ENCODE data around the gene NHSL2. TPM values are rescaled to one million over a fixed set of nuclear protein-coding genes. Genes with fewer than 3 reads are reported as not detected.

Gene NHSL2
- total RNA-seq, 3 donors from 2014 or later, result 5.4 to 9.2 (median 5.8) TPM

DNA sequence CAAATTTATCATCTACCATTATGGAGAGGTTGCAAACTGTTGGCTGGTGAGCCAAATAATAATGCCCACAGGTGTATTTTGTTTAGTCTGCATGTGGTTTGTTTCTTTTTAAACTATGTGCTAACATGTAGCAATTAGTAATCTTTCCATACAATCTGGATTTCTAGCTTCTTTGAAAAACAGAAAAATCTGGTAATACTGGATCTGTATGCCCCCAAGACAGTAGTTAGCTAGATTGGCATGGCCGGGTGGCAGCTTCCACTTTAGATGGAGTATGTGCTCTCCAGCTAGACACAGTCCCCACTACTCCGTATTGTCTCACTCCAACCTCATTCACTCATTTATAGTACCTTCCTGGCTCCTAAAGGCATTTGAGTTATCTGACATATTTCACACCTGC lies 91.3 kb downstream of the NHSL2 start:
- Histone ChIP-seq H3K27me3 (peaks cover 0 to 83% of the 10 kb centered on the region in 2 donors), H3K36me3 (no peaks in the 10 kb centered on the region), H3K27ac (no peak overlapping the region), H3K9me3 (no peaks in the 10 kb centered on the region), H3K4me3 (no peak overlapping the region), H3K4me1 (no peaks in the 10 kb centered on the region)
- intact Hi-C loops (cut with DNase I; ENCODE audit: low total_unique reads), result no loop called here
- TF ChIP-seq POLR2A (IDR thresholded peaks at IDR 0.05), result no peak
- TF ChIP-seq, protein P1, sequence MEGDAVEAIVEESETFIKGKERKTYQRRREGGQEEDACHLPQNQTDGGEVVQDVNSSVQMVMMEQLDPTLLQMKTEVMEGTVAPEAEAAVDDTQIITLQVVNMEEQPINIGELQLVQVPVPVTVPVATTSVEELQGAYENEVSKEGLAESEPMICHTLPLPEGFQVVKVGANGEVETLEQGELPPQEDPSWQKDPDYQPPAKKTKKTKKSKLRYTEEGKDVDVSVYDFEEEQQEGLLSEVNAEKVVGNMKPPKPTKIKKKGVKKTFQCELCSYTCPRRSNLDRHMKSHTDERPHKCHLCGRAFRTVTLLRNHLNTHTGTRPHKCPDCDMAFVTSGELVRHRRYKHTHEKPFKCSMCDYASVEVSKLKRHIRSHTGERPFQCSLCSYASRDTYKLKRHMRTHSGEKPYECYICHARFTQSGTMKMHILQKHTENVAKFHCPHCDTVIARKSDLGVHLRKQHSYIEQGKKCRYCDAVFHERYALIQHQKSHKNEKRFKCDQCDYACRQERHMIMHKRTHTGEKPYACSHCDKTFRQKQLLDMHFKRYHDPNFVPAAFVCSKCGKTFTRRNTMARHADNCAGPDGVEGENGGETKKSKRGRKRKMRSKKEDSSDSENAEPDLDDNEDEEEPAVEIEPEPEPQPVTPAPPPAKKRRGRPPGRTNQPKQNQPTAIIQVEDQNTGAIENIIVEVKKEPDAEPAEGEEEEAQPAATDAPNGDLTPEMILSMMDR (IDR thresholded peaks at IDR 0.05), result no peak
- no peak for TF ChIP-seq POLR2AphosphoS5 (IDR thresholded peaks at IDR 0.05)
- no peak for DNase-seq (ENCODE audit: low spot score in 2 of 2)

DNA sequence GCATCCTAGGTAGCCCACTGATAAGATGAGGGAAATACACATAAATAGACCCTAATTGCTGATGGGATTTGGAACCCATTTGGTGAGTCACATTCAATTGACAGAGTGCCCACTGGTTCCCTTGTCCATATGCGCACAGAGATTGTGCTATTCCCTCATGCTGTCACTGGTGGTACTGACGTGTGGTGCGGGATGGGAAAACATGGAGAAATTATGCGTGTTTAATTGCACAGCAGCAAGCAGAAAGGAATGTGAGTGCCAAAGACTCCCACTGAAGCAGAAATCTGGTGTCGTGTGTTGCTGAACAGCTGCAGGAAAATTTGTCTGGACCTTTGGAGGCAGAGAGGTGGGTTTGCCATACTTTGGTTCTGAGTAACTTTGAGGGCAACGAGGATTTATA lies 92.2 kb downstream of the NHSL2 start:
- intact Hi-C loops (cut with DNase I; ENCODE audit: low total_unique reads), result no loop called here
- TF ChIP-seq POLR2A (IDR thresholded peaks at IDR 0.05) (no peak), POLR2AphosphoS5 (IDR thresholded peaks at IDR 0.05) (no peak)
- TF ChIP-seq, protein P1 (IDR thresholded peaks at IDR 0.05), result no peak
- peaks cover 0 to 83% of the 10 kb centered on the region in 2 donors for H3K27me3 ChIP-seq
- no peaks in the 10 kb centered on the region for H3K9me3 ChIP-seq
- no peak overlapping the region for H3K4me3 ChIP-seq
- no peak overlapping the region for H3K27ac ChIP-seq
- no peaks in the 10 kb centered on the region for H3K4me1 ChIP-seq
- H3K36me3 ChIP-seq, result no peaks in the 10 kb centered on the region
- DNase-seq (ENCODE audit: low spot score in 2 of 2), result no peak

DNA sequence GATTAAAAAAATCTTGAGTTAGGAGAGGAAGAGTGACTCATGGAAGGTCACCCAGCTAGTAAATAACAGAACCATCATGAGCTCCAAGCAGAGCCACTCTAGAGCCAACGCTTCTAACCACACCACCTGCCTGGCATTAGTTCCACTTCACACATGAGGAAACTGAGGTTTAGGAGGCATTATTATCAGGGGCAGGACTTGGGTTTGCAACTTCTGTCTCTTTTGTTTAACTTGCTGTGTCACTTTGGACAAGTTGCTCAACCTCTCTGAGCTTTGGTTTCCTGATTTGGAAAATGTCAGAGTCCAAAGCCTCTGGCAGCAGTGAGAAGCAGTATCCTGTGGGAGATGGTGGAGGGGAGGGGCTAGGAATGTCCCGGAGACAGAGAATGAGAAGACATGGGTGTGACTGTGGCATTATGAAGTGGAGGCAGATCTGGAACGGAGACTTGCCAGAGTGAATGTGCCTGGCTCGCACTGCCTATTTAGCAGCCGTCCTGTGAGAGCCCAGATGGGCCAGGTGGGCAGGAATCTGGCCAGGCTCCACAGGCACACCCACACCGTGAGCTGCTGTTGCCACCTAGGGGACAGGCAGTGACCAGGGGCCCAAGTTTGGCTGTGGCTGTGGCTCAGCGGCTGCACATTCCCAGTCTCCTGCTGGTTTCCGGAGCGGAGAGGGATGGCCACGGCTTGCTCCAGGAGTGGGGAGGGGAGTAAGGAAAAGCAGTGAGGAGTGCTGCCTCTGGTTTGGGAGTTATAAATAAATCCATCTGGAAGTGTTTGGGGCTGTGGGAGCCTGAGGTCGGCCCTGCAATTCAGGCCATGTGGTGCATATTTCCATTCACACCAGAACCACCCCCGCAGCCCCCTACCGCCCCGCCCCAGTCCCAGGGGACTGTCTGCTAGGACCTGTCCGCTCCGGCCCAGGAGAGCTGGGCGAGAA lies 93.4 kb downstream of the NHSL2 start:
- intact Hi-C loops (cut with DNase I; ENCODE audit: low total_unique reads), result no loop called here
- H3K4me1 ChIP-seq, result no peaks in the 10 kb centered on the region
- peaks cover 0 to 81% of the 10 kb centered on the region in 2 donors for H3K27me3 ChIP-seq
- H3K4me3 ChIP-seq, result peak overlapping the region in 1 of 3 donors; percentile 41
- no peaks in the 10 kb centered on the region for H3K9me3 ChIP-seq
- no peaks in the 10 kb centered on the region for H3K36me3 ChIP-seq
- TF ChIP-seq, protein P1 (IDR thresholded peaks at IDR 0.05), result no peak
- TF ChIP-seq POLR2AphosphoS5 (IDR thresholded peaks at IDR 0.05), result no peak
- TF ChIP-seq POLR2A (IDR thresholded peaks at IDR 0.05), result no peak
- peak in 1 of 2 donors; percentile 35 for DNase-seq (ENCODE audit: low spot score in 2 of 2)
- peak overlapping the region; percentile 48 to 83 for H3K27ac ChIP-seq

DNA sequence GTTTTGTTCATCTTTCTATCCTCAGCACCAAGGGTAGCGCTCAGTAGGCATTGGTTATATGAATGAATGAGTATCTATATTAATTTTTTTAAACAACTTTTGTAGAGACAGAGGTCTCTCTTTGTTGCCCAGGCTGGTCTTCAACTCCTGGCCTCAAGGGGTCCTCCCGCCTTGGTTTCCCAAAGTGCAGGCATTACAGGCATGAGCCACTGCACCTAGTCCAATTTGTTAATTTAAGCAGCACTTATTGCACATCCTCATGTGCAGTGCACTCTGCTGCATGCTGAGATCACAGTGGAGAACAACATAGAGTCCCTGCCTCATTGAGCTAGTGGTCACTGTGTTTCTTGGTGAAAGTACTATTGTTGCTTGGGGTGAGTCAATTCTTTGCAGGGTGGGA lies 94.4 kb downstream of the NHSL2 start:
- Histone ChIP-seq H3K27me3 (peaks cover 0 to 86% of the 10 kb centered on the region in 2 donors), H3K9me3 (no peaks in the 10 kb centered on the region), H3K4me3 (no peak overlapping the region), H3K4me1 (no peaks in the 10 kb centered on the region), H3K27ac (no peak overlapping the region), H3K36me3 (no peaks in the 10 kb centered on the region)
- intact Hi-C loops (cut with DNase I; ENCODE audit: low total_unique reads), result no loop called here
- TF ChIP-seq, protein P1 (IDR thresholded peaks at IDR 0.05), result no peak
- no peak for TF ChIP-seq POLR2AphosphoS5 (IDR thresholded peaks at IDR 0.05)
- TF ChIP-seq POLR2A (IDR thresholded peaks at IDR 0.05), result no peak
- DNase-seq (ENCODE audit: low spot score in 2 of 2), result no peak

DNA sequence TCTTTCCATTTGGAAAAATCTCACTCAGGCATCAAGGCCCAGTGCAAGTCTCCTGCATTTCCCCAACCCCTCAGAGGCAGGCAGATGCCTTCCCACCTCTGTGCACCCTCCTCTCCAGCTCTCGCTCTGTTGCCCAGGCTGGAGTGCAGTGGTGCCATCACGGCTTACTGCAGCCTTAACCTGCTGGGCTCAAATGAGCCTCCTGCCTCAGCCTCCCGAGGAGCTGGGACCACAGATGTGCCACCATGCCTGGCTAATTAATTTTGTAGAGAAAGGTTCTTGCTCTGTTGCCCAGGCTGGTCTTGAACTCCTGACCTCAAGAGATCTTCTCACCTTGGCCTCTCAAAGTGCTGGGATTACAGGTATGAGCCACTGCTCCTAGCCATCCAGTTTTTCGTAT lies 95.8 kb downstream of the NHSL2 start:
- no peaks in the 10 kb centered on the region for H3K36me3 ChIP-seq
- H3K4me3 ChIP-seq, result no peak overlapping the region
- H3K9me3 ChIP-seq, result no peaks in the 10 kb centered on the region
- TF ChIP-seq POLR2A (IDR thresholded peaks at IDR 0.05) (no peak), POLR2AphosphoS5 (IDR thresholded peaks at IDR 0.05) (no peak)
- TF ChIP-seq, protein P1 (IDR thresholded peaks at IDR 0.05), result no peak
- H3K27ac ChIP-seq, result no peak overlapping the region
- intact Hi-C loops (cut with DNase I; ENCODE audit: low total_unique reads), result no loop called here
- H3K27me3 ChIP-seq, result peaks cover 0 to 77% of the 10 kb centered on the region in 2 donors
- H3K4me1 ChIP-seq, result no peaks in the 10 kb centered on the region
- DNase-seq (ENCODE audit: low spot score in 2 of 2), result no peak
